HG02938 (cell line): ENCODE measurements around the gene KSR2.

Experiments
- ATAC-seq: cut with Tn5 transposase; IDR thresholded peaks from one replicate; pipeline ENCODE4 v1.9.1; 2021; ENCODE audit warnings: mild to moderate bottlenecking, moderate library complexity; ENCODE audit not compliant: unreplicated experiment

KSR2 gene

DNA sequence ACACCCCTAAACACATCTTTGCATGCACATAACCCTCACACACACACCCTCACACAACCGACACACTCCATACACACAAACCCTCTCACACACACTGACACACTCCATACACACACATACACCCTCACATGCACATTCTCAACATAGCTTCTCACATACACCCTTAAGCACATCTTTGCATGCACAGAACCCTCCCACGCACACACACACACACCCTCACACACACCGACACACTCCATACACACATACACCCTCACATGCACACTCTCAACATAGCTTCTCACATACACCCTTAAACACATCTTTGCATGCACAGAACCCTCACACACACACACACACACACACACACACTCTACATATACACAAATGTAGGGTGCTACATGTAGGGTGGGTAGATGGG, 534.9 kb downstream of the KSR2 start:
- no peak for ATAC-seq

- no peak for ATAC-seq
These were observed 538.5 kb downstream of the KSR2 start for GRCh38 chr12:117430246-117430645.

GRCh38 chr12:117427211-117427610, 541.6 kb downstream of the KSR2 start:
- ATAC-seq = no peak

GRCh38 chr12:117421987-117422386, 546.8 kb downstream of the KSR2 start:
- no peak for ATAC-seq

GRCh38 chr12:117421068-117421752, 547.6 kb downstream of the KSR2 start:
- ATAC-seq = no peak

GRCh38 chr12:117417004-117417403, 551.8 kb downstream of the KSR2 start:
- no peak for ATAC-seq

DNA sequence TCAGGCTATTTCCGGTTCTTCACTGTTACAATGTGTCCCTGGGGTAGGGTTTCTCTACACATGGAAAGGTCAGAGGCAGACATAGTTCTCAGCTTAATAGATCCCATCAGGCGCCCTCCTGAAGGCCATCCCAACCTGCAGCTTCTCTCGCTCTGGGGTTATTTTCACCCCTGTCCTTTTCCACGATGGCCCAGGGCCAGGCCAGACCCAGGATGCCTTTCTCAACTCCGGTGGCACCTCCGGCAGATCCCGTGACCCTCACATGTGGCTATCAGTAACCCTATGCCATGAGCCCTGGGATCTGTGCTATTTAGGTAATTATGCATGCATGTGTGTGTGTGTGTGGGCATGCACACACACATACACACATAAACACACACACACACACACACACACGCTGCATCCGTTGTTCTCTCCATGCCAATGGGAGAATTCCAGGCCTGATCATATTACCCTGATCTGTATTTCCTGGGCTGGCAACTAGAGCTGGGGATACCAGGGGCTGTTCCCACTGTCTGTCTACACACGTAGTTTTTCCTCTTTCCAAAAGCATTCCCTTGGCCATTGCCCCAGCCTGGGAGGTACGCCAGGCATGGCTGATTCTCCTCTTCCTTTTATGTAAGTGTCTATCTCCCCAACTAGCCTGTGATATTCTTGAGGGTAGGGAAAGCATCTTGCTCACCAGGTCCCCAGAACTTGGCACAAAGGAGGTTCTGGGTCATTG, 556.2 kb downstream of the KSR2 start:
- no peak for ATAC-seq

DNA sequence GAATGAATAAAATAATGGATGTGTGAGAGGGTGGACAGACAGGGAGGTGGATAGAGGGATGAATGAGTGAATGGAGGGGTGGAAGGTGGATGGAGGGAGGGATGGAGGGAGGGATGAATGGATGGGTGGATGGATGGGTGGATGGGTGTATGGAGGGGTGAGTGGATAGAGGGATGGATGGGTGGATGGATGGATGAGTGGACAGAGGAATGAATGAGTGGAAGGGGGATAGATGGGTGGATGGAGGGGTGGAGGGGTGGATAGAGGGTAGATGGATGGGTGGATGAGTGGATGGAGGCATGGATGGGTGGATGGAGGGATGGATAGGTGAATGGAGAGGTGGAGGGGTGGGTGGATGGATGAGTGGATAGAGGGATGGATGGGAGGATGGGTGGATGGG, 559.5 kb downstream of the KSR2 start:
- no peak for ATAC-seq

DNA sequence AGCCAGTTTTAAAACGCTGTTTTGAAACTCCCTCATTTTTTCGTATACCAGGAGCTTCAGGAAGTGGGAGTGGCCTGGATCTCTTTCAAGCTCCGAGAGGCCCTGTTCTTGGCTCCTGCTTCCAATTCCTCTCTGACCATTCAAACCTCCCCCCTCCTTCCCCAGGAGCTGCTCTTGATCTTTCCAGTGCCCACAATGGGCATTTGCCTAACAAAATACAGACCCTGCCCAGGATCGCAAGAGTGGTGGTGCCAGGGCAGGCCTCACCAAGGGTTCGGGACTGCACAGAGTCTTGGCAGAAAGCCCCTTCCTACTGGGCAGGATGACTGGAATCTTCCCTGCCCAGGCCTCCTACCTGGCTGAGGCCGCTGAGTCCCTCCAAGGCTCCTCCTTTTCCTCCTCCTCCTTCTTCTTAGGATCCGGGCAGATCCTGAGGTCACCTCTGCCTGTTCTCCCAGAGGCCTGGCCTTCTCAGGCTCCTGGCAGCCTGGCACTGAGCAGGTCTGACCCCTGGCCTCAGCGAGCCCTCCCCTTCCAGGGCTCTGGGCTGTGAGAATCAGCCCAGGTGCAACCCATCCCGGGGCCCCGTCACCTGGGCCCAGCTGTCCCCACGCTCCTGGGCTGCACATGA, 560.5 kb downstream of the KSR2 start:
- no peak for ATAC-seq

- ATAC-seq = no peak
These were observed 563.9 kb downstream of the KSR2 start for GRCh38 chr12:117404940-117405339.

DNA sequence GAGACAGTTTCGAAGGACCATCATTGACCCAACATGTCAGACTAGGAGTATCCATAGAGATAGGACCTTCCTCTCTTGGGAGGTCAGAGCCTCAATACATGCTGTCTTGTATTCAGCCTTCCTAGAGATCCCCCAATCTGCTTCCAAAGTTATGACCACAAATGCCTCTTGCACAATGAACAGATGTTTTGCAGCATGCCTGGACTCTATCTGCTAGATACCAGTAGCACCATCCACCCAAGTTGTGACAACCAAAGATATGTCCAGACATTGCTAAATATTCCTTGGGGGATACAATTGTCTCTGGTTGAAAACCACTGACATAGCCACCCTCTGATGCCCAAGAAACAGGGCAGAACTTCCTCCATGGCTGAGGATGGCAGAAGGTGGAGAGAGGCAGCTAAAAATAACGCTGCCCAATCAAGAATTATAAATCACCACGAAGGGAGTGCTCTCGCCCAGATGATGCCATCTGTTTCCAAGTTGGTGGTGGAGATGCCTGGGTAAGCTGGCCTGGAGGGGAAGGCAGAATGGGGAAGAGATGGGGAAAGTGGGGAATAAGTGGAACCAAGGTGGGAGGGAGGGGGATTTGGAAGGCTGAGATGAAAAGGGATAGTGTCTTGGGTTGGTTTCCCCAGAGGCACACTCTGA, 564.5 kb downstream of the KSR2 start:
- ATAC-seq = no peak

- ATAC-seq = no peak
These were observed 565.1 kb downstream of the KSR2 start for GRCh38 chr12:117403586-117404139.
